ENCODE data around the gene ATP11C.

The ATP11C gene

GRCh38 chrX:139736151-139736550 is 196.7 kb downstream of the ATP11C start:
- Histone ChIP-seq H3K27ac (no peak overlapping the region), H3K9ac (no peak overlapping the region), H3K27me3 (ENCODE audit: insufficient read depth, low read depth) (no peaks in the 10 kb centered on the region), H3K36me3 (ENCODE audit: insufficient read depth) (no peaks in the 10 kb centered on the region), H3K4me3 (IDR thresholded peaks at IDR 0.05; ENCODE audit: insufficient read depth, low read depth, low read length) (no peak overlapping the region), H4K20me1 (ENCODE audit: insufficient read depth) (no peaks in the 10 kb centered on the region), H3K4me1 (ENCODE audit: low read depth, poor library complexity, severe bottlenecking) (peaks cover 34% of the 10 kb centered on the region), H2AFZ (ENCODE audit: low read depth) (no peak overlapping the region), H3K4me2 (no peak overlapping the region), H3K79me2 (ENCODE audit: insufficient read depth, low read depth) (no peaks in the 10 kb centered on the region)
- TF ChIP-seq CTCF (conservative IDR thresholded peaks at IDR 0.05; ENCODE audit: low read depth, low read length) = no peak

- H3K36me3 ChIP-seq (ENCODE audit: insufficient read depth) = no peaks in the 10 kb centered on the region
- H3K4me2 ChIP-seq = no peak overlapping the region
- H2AFZ ChIP-seq (ENCODE audit: low read depth) = no peak overlapping the region
- TF ChIP-seq CTCF (conservative IDR thresholded peaks at IDR 0.05; ENCODE audit: low read depth, low read length) = no peak
- H3K4me3 ChIP-seq (IDR thresholded peaks at IDR 0.05; ENCODE audit: insufficient read depth, low read depth, low read length) = no peak overlapping the region
- no peaks in the 10 kb centered on the region for H3K79me2 ChIP-seq (ENCODE audit: insufficient read depth, low read depth)
- no peak overlapping the region for H3K9ac ChIP-seq
- H4K20me1 ChIP-seq (ENCODE audit: insufficient read depth) = no peaks in the 10 kb centered on the region
- no peaks in the 10 kb centered on the region for H3K27me3 ChIP-seq (ENCODE audit: insufficient read depth, low read depth)
- no peak overlapping the region for H3K27ac ChIP-seq
- peaks cover 23% of the 10 kb centered on the region for H3K4me1 ChIP-seq (ENCODE audit: low read depth, poor library complexity, severe bottlenecking)
Observed at GRCh38 chrX:139734996-139735395, 197.9 kb downstream of the ATP11C start.

- H3K36me3 ChIP-seq (ENCODE audit: insufficient read depth) = no peaks in the 10 kb centered on the region
- H2AFZ ChIP-seq (ENCODE audit: low read depth) = no peak overlapping the region
- no peaks in the 10 kb centered on the region for H3K79me2 ChIP-seq (ENCODE audit: insufficient read depth, low read depth)
Observed at GRCh38 chrX:139725720-139726119, 207.1 kb downstream of the ATP11C start.

GRCh38 chrX:139724626-139725025 is 208.2 kb downstream of the ATP11C start:
- no peak for TF ChIP-seq CTCF (conservative IDR thresholded peaks at IDR 0.05; ENCODE audit: low read depth, low read length)
- no peaks in the 10 kb centered on the region for H3K79me2 ChIP-seq (ENCODE audit: insufficient read depth, low read depth)
- no peak overlapping the region for H3K4me3 ChIP-seq (IDR thresholded peaks at IDR 0.05; ENCODE audit: insufficient read depth, low read depth, low read length)
- no peak overlapping the region for H3K27ac ChIP-seq
- H3K36me3 ChIP-seq (ENCODE audit: insufficient read depth) = no peaks in the 10 kb centered on the region
- no peak overlapping the region; the same call in 1 of the 2 replicates for H3K4me2 ChIP-seq
- peaks cover 30% of the 10 kb centered on the region for H3K4me1 ChIP-seq (ENCODE audit: low read depth, poor library complexity, severe bottlenecking)
- no peaks in the 10 kb centered on the region for H3K27me3 ChIP-seq (ENCODE audit: insufficient read depth, low read depth)
- H4K20me1 ChIP-seq (ENCODE audit: insufficient read depth) = no peaks in the 10 kb centered on the region
- H2AFZ ChIP-seq (ENCODE audit: low read depth) = no peak overlapping the region
- no peak overlapping the region for H3K9ac ChIP-seq

More at GRCh38 chrX:139725720-139726119, 207.1 kb downstream of the ATP11C start:
- Histone ChIP-seq H3K27ac (peak overlapping the region; percentile 21; the same call in 1 of the 2 replicates), H3K4me1 (ENCODE audit: low read depth, poor library complexity, severe bottlenecking) (peaks cover 30% of the 10 kb centered on the region), H3K9ac (no peak overlapping the region), H3K4me3 (IDR thresholded peaks at IDR 0.05; ENCODE audit: insufficient read depth, low read depth, low read length) (no peak overlapping the region), H3K27me3 (ENCODE audit: insufficient read depth, low read depth) (no peaks in the 10 kb centered on the region), H4K20me1 (ENCODE audit: insufficient read depth) (no peaks in the 10 kb centered on the region), H3K4me2 (peak overlapping the region; percentile 45; the same call in 1 of the 2 replicates)
- no peak for TF ChIP-seq CTCF (conservative IDR thresholded peaks at IDR 0.05; ENCODE audit: low read depth, low read length)
